ENCODE results near the gene ANKRD23. TPM values are rescaled to one million over a fixed set of nuclear protein-coding genes. Genes with fewer than 3 reads are reported as not detected.
"Not testable (repeated sequence)": the region's sequence is repeated elsewhere in the genome, so short reads cannot be mapped to it uniquely, and the experiment has no call there.

Gene ANKRD23
- total RNA-seq, 2 experiments from 2014 or later, result 6.2 to 10.4 TPM

DNA sequence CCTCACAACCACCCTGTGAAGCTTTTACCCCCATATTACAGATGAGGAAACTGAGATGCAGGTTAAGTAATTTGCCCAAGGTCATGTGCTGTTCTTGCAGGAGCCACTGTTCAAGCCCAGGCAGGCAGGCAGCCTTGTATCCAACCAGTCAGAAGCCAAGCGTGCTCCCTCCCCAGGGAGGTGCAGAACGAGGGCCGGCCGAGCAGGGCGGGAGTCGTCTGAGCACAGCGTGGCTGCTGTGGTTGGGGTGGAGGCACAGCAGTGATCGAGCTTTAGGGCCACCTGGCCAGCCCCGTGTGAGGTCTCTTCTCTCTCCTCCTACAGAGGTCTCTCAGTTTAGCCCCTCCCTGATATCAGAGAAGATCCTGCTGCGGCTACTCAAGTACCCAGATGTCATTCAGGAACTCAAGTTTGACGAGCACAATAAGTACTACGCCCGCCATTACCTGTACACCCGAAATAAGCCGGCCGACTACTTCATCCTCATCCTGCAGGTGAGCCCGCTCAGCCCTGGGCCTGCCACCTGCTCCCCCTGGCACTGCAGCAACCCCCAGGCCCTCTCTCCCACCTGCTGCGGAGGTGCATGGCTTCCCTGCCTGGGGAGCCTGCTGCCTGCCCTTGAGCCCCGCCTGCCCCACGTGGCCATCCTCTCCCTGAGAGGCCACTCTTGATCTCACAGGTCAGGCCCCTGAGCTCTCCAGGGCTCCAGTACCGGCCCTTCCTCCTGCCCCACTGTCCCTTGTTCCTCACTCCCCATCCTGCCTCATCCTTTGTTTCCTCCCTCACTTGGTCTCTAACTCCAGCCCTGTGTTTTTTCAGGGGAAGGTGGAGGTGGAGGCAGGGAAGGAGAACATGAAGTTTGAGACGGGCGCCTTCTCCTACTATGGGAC lies 44.8 kb downstream of the ANKRD23 start:
- TF ChIP-seq, protein P1, sequence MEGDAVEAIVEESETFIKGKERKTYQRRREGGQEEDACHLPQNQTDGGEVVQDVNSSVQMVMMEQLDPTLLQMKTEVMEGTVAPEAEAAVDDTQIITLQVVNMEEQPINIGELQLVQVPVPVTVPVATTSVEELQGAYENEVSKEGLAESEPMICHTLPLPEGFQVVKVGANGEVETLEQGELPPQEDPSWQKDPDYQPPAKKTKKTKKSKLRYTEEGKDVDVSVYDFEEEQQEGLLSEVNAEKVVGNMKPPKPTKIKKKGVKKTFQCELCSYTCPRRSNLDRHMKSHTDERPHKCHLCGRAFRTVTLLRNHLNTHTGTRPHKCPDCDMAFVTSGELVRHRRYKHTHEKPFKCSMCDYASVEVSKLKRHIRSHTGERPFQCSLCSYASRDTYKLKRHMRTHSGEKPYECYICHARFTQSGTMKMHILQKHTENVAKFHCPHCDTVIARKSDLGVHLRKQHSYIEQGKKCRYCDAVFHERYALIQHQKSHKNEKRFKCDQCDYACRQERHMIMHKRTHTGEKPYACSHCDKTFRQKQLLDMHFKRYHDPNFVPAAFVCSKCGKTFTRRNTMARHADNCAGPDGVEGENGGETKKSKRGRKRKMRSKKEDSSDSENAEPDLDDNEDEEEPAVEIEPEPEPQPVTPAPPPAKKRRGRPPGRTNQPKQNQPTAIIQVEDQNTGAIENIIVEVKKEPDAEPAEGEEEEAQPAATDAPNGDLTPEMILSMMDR (IDR thresholded peaks at IDR 0.05), result no peak
- CTCF ChIA-PET, result interaction anchor here (1.2 kb wide), 1 partner anchor 15 kb away, joined by 3 read pairs; no protein-coding TSS in a partner anchor
- no peak for DNase-seq
- H3K4me3 Mint-ChIP-seq, result no peak overlapping the region
- no peak overlapping the region for H3K4me3 ChIP-seq (ENCODE audit: low read length)
- no peak overlapping the region for H3K27ac ChIP-seq (ENCODE audit: low read depth in 1 of 2, low read length in 2 of 2)
- H3K36me3 Mint-ChIP-seq (ENCODE audit: low read depth), result peaks cover 16% of the 10 kb centered on the region
- no peak for ATAC-seq (ENCODE audit: poor library complexity)
- POLR2A ChIA-PET, result interaction anchor here (2.6 kb wide), 1 partner anchor 17 kb away, joined by 14 read pairs; the partner anchor contains the start of gene CNNM3
- peaks cover 20% of the 10 kb centered on the region for H3K36me3 ChIP-seq (ENCODE audit: insufficient read depth, low read length)
- H3K9me3 Mint-ChIP-seq, result no peaks in the 10 kb centered on the region
- H3K9me3 ChIP-seq (ENCODE audit: control insufficient read depth in 1 of 2, insufficient read depth in 1 of 2, low read length in 2 of 2), result no peaks in the 10 kb centered on the region
- intact Hi-C loops (cut with DNase I, micrococcal nuclease), result no loop called here
- H3K27me3 Mint-ChIP-seq, result no peaks in the 10 kb centered on the region
- peaks cover 26% of the 10 kb centered on the region for H3K4me1 ChIP-seq (ENCODE audit: insufficient read depth, low read length)
- no peak overlapping the region for H3K27ac Mint-ChIP-seq
- no peaks in the 10 kb centered on the region for H3K4me1 Mint-ChIP-seq (ENCODE audit: low read depth)
- no peaks in the 10 kb centered on the region for H3K27me3 ChIP-seq (ENCODE audit: control insufficient read depth in 1 of 2, insufficient read depth in 2 of 2, low read length in 2 of 2)

DNA sequence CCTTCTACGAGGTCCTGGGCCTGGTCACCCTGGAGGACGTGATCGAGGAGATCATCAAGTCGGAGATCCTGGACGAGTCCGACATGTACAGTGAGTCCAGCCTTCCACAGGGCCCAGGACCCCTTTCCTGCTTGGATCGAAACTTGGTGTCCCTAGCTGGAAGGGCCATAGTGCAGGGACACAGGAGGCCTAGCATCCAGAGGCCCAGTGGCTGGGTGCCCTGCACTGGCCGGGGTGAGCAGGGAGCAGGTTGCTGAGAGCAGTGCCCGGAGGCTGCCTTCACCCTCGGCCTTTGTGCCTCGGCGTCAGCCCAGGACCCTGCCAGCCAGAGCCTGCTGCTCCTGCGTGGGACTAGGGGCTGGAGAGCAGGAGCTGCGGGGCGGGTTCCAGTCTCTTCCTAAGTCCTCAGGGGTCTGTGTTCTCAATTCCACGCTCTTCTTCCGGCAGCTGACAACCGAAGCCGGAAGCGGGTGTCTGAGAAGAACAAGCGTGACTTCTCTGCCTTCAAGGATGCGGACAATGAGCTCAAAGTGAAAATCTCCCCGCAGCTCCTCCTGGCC lies 46.7 kb downstream of the ANKRD23 start:
- Mint-ChIP-seq H3K9me3 (no peaks in the 10 kb centered on the region), H3K36me3 (ENCODE audit: low read depth) (peaks cover 16% of the 10 kb centered on the region), H3K4me1 (ENCODE audit: low read depth) (no peaks in the 10 kb centered on the region), H3K27ac (no peak overlapping the region), H3K4me3 (no peak overlapping the region), H3K27me3 (no peaks in the 10 kb centered on the region)
- Histone ChIP-seq H3K9me3 (ENCODE audit: control insufficient read depth in 1 of 2, insufficient read depth in 1 of 2, low read length in 2 of 2) (no peaks in the 10 kb centered on the region), H3K4me1 (ENCODE audit: insufficient read depth, low read length) (peaks cover 20% of the 10 kb centered on the region), H3K36me3 (ENCODE audit: insufficient read depth, low read length) (peaks cover 20% of the 10 kb centered on the region), H3K27ac (ENCODE audit: low read depth in 1 of 2, low read length in 2 of 2) (no peak overlapping the region), H3K27me3 (ENCODE audit: control insufficient read depth in 1 of 2, insufficient read depth in 2 of 2, low read length in 2 of 2) (no peaks in the 10 kb centered on the region), H3K4me3 (ENCODE audit: low read length) (no peak overlapping the region)
- TF ChIP-seq, protein P1 (IDR thresholded peaks at IDR 0.05), result no peak
- DNase-seq (no peak), ATAC-seq (ENCODE audit: poor library complexity) (no peak)
- ChIA-PET CTCF (no interaction called here), POLR2A (no interaction called here)
- intact Hi-C loops (cut with DNase I, micrococcal nuclease), result no loop called here

DNA sequence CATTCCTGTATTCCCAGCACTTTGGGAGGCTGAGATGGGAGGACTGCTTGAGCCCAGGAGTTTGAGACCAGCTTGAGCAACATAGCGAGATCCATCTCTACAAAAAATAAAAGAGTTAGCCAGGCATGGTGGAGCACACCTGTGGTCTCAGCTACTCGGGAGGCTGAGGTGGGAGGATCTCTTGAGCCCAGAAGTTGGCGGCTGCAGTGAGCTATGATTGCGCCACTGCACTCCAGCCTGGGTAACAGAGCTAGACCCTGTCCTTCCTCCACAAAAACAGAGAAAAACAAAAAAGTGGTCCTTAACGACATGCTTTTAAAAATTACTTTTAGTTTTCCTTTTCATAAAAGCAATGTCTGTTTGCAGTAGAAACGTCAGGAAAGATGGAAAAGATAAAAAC lies 47.3 kb downstream of the ANKRD23 start:
- POLR2A ChIA-PET; H3K27ac Mint-ChIP-seq; H3K27me3 ChIP-seq (ENCODE audit: control insufficient read depth in 1 of 2, insufficient read depth in 2 of 2, low read length in 2 of 2); H3K27ac ChIP-seq (ENCODE audit: low read depth in 1 of 2, low read length in 2 of 2); H3K4me1 Mint-ChIP-seq (ENCODE audit: low read depth); H3K4me3 ChIP-seq (ENCODE audit: low read length); H3K4me3 Mint-ChIP-seq; H3K27me3 Mint-ChIP-seq; ATAC-seq (ENCODE audit: poor library complexity); DNase-seq; H3K9me3 Mint-ChIP-seq; H3K9me3 ChIP-seq (ENCODE audit: control insufficient read depth in 1 of 2, insufficient read depth in 1 of 2, low read length in 2 of 2); intact Hi-C loops (cut with DNase I, micrococcal nuclease): not testable (repeated sequence)
- peaks cover 16% of the 10 kb centered on the region for H3K36me3 Mint-ChIP-seq (ENCODE audit: low read depth)
- H3K4me1 ChIP-seq (ENCODE audit: insufficient read depth, low read length), result peaks cover 13% of the 10 kb centered on the region
- CTCF ChIA-PET, result interaction anchor here (0.7 kb wide), 1 partner anchor 137 kb away, joined by 3 read pairs; no protein-coding TSS in a partner anchor
- peaks cover 20% of the 10 kb centered on the region for H3K36me3 ChIP-seq (ENCODE audit: insufficient read depth, low read length)

All from CD4-positive, alpha-beta T cell (primary cell).